GDM1 (cell line): ENCODE measurements around the gene CAGE1.
"Not testable (repeated sequence)": the region's sequence is repeated elsewhere in the genome, so short reads cannot be mapped to it uniquely, and the experiment has no call there.

ENCODE experiments used
- DNase-seq: peaks from one replicate; lab custom pipeline; 2025; lab: John Stamatoyannopoulos, UW

The CAGE1 gene

GRCh38 chr6:7339007-7339732 lies 50.4 kb downstream of the CAGE1 start:
- peak; percentile 8 for DNase-seq

DNA sequence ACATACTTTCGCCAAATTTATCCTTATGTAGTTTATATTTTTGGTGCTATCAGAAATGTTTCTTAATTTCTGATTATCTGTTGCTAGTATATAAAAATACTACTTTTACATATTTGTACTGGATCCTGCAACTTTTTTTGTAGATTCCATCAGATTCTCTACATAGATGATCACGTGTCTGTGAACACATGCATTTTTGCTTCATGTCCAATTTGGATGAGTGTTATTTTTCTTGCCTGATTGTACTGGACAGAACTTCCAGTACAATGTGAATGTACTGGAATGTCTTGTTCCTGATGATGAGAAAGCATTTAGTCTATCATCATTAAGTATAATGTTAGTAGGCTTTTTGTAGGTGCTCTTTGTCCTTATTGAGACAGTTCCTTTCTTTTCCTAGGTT lies 51.5 kb downstream of the CAGE1 start:
- no peak for DNase-seq

DNA sequence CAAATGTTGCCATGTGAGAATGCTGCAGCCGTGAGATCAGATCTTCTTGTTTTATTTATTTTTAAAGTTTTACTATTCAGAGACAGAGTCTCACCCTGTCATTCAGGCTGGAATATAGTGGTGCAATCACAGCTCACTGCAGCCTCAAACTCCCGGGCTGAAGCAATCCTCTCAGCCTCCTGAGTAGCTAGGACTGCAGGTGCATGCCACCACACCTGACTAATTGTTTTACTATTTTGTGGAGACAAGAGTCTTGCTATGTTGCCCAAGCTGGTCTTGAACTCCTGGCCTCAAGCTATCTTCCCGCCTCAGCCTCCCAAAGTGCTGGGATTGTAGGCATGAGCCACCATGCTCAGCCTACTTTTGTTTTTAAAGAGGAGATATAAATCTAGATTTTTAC lies 54.0 kb downstream of the CAGE1 start:
- DNase-seq, result no peak

GRCh38 chr6:7334685-7335084 lies 54.9 kb downstream of the CAGE1 start:
- no peak for DNase-seq

GRCh38 chr6:7332090-7332745 lies 57.3 kb downstream of the CAGE1 start:
- DNase-seq, result no peak

- no peak for DNase-seq
Measured at GRCh38 chr6:7331452-7331851, 58.1 kb downstream of the CAGE1 start.

DNA sequence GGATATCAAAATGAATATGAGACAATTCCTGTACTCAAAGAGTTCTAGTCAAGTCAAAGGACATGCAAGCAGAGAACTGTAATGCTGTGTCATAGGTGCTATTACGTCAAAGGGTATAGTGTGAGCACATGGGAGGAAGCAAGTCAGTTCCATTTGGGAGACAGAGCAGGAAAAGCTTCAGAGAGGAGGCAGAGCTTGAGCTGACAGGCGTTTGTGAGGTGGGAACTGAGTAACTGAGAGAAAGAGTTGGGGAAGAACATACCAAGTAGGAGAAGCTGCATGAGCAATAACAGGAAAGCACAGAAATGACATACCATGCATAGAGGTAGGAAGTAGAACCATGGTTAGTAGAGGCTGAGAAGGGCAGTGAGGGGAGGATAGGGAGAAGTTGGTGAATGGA lies 61.3 kb downstream of the CAGE1 start:
- no peak for DNase-seq

- no peak for DNase-seq
Measured at GRCh38 chr6:7325750-7326149, 63.8 kb downstream of the CAGE1 start.

DNA sequence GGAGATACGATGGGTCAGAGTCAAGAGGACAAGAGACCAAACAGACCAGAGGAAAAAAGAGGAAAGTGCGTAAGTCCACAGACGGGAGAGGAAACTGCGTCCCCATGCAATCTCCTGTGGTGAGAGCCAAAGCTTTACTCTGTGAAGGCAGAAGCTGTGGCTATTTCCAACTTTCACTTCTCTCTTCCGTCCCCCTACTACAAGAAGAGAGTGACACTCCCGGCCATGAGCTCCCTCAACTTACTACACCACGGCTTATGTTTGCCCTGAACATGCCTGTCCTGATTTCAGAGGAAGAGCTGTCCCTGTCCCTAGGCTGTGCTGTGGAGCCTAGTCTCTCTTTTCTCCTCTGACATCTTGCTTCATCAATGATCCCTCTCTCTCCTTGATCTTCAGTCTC lies 65.0 kb downstream of the CAGE1 start:
- DNase-seq, result peak; percentile 36

DNA sequence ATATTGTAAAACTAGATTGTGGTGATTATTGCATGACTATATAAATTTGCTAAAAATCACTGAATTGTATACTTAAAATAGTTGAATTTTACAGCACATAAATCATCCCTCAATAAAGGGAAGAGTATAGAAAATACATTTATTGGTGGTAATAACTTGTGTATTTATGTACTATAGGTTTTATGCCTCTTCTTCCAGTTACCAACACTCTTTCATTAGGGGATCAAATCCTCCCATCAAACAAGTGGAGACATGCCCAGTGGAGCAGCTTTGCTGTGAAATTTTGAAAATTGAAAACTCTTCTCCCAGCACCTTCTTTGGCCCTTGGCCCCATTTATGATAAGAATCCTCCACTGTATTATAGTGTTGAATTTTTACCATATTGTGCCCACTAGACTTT lies 66.5 kb downstream of the CAGE1 start:
- no peak for DNase-seq

DNA sequence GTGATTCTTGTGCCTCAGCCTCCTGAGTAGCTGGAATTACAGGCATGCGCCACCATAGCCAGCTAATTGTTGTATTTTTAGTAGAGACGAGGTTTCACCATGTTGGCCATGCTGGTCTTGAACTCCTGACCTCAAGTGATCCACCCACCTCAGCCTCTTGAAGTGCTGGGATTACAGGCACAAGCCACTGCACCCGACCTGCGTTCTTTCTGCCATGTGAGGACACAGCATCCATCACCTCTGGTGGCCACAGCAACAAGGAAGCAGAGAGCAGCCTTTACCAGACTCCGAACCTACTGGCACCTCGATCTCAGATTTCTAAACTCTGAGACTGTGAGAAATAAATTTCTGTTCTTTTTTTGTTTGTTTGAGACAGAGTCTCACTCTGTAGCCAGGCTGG lies 67.7 kb downstream of the CAGE1 start:
- not testable (repeated sequence) for DNase-seq

DNA sequence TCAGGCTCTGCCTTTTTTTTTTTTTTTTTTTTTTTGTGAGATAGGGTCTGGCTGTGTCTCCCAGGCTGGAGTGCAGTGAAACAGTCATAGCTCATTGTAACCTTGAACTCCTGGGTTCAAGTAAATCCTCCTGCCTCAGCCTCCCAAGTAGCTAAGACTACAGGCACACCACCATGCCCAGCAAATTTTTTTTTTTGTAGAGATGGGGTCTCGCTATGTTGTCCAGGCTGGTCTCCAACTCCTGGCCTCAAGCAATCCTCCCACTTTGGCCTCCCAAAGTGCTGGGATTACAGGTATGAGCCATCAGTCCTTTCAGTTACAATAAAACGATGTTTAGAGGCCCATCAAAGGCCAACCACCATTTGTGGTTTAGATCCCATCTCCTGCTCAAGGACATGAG lies 70.1 kb downstream of the CAGE1 start:
- not testable (repeated sequence) for DNase-seq

DNA sequence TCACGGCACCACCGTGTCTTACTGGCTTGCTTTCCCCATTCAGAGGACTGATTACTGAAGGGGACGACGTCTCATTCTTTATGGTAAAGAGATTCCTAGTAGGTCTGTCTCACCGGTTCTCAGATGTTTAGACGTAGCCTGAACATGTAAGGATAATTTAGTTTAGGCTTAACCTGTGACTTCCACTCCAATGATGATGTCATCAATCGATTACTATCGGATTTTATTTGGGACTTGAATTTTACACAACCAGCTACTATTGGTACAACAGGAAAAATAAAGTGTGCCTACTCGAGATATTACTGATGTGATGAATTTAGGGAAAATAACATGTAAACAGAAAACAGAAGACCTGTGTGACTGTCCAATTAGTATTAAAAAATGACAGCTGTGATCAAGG lies 72.0 kb downstream of the CAGE1 start:
- DNase-seq, result no peak

DNA sequence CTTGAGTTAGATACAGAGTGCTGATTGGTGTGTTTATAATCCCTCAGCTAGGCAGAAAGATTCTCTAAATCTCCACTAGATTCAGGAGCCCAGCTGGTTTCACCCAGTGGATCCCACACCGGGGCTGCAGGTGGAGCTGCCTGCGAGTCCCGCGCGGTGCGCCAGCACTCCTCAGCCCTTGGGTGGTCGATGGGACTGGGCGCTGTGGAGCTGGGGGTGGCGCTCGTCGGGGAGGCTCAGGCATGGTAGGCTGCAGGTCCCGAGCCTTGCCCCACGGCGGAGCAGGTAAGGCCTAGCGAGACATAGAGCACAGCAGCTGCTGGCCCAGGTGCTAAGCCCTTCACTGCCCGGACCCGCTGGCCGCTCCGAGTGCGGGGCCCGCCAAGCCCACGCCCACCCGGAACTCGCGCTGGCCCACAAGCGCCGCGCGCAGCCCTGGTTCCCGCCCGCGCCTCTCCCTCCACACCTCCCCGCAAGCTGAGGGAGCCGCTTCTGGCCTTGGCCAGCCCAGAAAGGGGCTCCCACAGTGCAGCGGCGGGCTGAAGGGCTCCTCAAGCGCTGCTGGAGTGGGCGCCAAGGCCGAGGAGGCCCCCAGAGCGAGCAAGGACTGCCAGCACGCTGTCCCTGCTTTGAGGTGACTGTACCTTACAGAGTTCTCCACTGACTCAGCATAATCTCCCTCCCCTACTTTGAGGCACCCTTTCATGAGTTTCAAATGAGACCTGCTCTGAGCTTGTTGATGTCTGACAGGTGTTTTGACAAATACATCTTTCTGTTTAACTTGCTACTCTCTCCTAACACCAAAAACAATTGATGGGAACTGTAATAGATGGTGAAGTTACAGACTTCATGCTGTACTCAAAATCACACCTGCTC lies 72.6 kb downstream of the CAGE1 start:
- DNase-seq, result no peak

DNA sequence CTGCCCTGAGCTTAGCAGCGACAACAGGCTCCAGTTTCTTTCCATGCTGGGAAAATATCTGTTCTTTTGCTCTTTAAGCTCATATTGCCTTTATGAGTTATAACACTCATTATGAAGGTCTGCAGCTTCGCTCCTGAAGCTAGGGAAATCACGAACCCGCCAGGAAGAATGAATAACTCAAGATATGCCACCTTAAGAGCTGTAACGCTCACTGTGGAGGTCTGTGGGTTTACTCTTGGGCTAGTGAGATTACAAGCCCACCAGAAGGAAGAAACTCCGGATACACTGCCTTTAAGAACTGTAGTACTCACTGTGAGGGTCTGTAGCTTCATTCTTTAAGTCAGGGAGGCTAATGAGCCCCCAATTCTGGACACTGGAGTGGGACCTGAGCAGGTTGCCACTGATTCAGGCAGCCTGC lies 73.6 kb downstream of the CAGE1 start:
- DNase-seq, result no peak

DNA sequence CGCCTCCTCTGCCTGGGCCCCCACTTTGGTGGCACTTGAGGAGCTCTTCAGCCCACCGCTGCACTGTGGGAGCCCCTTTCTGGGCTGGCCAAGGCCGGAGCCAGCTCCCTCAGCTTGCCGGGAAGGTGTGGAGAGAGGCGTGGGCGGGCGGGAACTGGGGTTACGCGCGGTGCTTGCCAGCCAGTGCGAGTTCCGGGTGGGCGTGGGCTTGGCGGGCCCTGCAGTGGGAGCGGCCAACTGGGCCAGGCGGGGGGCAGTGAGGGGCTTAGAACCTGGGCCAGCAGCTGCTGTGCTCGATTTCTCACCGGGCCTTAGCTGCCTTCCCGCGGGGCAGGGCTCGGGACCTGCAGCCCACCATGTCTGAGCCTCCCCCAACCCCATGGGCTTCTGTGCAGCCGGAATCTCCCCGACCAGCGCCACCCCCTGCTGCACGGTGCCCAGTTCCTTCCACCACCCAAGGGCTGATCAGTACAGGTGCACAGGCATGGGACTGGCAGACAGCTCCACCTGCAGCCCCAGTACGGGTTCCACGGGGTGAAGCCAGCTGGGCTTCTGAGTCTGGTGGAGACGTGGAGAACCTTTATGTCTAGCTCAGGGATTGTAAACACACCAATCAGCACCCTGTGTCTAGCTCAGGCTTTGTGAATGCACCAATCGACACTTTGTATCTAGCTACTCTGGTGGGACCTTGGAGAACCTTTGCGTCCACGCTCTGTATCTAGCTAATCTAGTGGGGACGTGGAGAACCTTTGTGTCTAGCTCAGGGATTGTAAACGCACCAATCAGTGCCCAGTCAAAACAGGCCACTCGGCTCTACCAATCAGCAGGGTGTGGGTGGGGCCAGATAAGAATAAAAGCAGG lies 74.2 kb downstream of the CAGE1 start:
- DNase-seq, result not testable (repeated sequence)

DNA sequence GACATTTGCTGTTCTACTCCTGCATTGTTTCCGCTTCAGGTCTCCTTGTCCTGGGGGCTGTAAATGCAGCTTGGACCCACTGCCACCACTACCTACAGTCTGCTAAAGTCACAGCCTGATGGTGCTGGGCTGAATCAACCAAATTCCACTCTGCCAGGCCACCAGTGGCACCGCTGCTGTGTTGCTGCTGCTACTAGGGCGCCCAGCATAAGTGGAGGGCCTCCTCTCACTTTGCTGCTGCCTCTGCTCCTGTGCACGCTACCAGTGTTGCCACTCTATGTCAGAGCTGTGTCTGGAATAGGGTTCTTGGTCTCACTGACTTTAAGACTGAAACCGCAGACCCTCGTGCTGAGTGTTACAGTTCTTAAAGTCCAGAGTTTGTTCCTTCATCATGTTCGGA lies 75.1 kb downstream of the CAGE1 start:
- DNase-seq, result no peak

- no peak for DNase-seq
Measured at GRCh38 chr6:7313505-7314165, 75.9 kb downstream of the CAGE1 start.

- DNase-seq, result peak; percentile 98
Measured at GRCh38 chr6:7312616-7313504, 76.7 kb downstream of the CAGE1 start, which contains the start of gene SSR1. SSR1 (minus strand) TSS chr6:7313199; CDS start chr6:7313120, 79 bp downstream.
